Bronchial epithelial cell (primary cell): Measurements from ENCODE around the gene ATF3. TPM values are rescaled to one million over a fixed set of nuclear protein-coding genes. Genes with fewer than 3 reads are reported as not detected.
"Not testable (repeated sequence)": the region's sequence is repeated elsewhere in the genome, so short reads cannot be mapped to it uniquely, and the experiment has no call there.

ENCODE experiments used
- DNase-seq: peaks from one replicate; pipeline ENCODE4 v3.0.0-alpha.2; 2010; ENCODE audit warnings: low read depth
- FAIRE-seq: peaks from 2 replicates; lab custom pipeline; 2011; peaks lifted over from hg19 to GRCh38; lab: Jason Lieb, UNC
- H3K27me3 ChIP-seq: 2 replicates; pipeline ENCODE4 v1.5.1; 2011; ENCODE audit warnings: low read length; ENCODE audit not compliant: control insufficient read depth, insufficient read depth
- H3K36me3 ChIP-seq: 2 replicates; pipeline ENCODE4 v1.5.1; 2011; ENCODE audit warnings: low read length; ENCODE audit not compliant: control insufficient read depth, insufficient read depth
- H3K4me3 ChIP-seq: 2 replicates; pipeline ENCODE4 v1.5.1; 2011; ENCODE audit warnings: mild to moderate bottlenecking, low read depth, low read length, control low read depth
- total RNA-seq: library from RNA; depleted of rRNA; stranded (reverse); fragments of >200 nt; gene quantifications from 2 replicates; pipeline ENCODE4 v1.2.1, GENCODE V29; 2014
- TF ChIP-seq, protein P1 (sequence below): IDR thresholded peaks from 2 replicates; pipeline ENCODE4 v1.5.1; 2011; ENCODE audit warnings: mild to moderate bottlenecking, moderate library complexity, low read length, control low read depth, inconsistent platforms; ENCODE audit not compliant: insufficient read depth, severe bottlenecking

The ATF3 gene
- total RNA-seq, 1 donor from 2014 or later, result 19.2 TPM

DNA sequence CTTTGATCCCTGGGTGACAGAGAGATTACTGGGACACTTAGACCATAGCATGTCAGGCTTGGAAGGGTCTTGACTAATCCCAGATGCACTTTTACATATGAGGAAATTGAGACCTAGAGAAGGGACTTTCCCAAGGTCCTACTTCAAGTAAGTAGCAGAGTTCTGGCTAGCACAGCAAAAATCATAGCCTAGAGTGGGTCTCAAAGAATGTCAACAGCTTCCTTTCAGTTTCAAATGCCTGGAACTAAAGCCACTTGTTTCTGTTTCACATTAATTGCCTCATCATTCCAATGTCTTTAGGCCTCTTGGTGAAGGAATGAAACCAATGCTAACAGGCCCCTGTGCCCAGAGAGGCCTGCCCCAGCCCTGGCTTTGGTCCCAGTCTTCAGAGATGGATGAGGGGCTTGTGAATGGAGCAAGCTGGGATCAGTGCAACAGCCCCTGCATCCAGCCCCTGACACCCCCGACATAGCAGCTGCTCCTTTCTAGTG is 26.6 kb downstream of the ATF3 start:
- TF ChIP-seq, protein P1, sequence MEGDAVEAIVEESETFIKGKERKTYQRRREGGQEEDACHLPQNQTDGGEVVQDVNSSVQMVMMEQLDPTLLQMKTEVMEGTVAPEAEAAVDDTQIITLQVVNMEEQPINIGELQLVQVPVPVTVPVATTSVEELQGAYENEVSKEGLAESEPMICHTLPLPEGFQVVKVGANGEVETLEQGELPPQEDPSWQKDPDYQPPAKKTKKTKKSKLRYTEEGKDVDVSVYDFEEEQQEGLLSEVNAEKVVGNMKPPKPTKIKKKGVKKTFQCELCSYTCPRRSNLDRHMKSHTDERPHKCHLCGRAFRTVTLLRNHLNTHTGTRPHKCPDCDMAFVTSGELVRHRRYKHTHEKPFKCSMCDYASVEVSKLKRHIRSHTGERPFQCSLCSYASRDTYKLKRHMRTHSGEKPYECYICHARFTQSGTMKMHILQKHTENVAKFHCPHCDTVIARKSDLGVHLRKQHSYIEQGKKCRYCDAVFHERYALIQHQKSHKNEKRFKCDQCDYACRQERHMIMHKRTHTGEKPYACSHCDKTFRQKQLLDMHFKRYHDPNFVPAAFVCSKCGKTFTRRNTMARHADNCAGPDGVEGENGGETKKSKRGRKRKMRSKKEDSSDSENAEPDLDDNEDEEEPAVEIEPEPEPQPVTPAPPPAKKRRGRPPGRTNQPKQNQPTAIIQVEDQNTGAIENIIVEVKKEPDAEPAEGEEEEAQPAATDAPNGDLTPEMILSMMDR, result no peak
- Histone ChIP-seq H3K36me3 (no peaks in the 10 kb centered on the region), H3K27me3 (peaks cover 8% of the 10 kb centered on the region), H3K4me3 (no peak overlapping the region)
- FAIRE-seq, result no peak
- no peak for DNase-seq

DNA sequence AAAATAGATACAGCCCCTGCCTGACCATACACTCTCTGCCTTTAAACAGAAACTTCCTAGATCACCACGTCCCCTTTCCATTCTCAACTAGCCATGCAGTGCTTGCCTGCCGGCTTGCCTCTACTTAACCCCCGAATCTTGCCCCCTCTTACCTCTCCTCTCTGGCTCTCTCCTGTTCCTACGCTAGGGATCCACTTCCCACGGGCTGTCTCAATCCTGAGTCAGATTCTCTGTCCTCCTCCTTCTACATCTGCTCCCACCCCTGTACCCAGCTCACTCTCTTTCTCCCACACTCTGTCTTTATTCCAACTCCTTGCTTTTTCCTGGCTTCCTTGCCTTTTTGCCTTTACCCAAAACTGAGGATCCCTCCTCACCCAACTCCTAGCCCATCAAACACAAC is 29.3 kb downstream of the ATF3 start:
- Histone ChIP-seq H3K36me3 (no peaks in the 10 kb centered on the region), H3K27me3 (peaks cover 6% of the 10 kb centered on the region), H3K4me3 (no peak overlapping the region)
- no peak for DNase-seq
- FAIRE-seq, result no peak
- TF ChIP-seq, protein P1, result no peak

GRCh38 chr1:212638492-212639151 is 30.1 kb downstream of the ATF3 start:
- DNase-seq (no peak), FAIRE-seq (no peak)
- Histone ChIP-seq H3K4me3 (no peak overlapping the region), H3K36me3 (no peaks in the 10 kb centered on the region), H3K27me3 (peaks cover 6% of the 10 kb centered on the region)
- TF ChIP-seq, protein P1, result no peak

DNA sequence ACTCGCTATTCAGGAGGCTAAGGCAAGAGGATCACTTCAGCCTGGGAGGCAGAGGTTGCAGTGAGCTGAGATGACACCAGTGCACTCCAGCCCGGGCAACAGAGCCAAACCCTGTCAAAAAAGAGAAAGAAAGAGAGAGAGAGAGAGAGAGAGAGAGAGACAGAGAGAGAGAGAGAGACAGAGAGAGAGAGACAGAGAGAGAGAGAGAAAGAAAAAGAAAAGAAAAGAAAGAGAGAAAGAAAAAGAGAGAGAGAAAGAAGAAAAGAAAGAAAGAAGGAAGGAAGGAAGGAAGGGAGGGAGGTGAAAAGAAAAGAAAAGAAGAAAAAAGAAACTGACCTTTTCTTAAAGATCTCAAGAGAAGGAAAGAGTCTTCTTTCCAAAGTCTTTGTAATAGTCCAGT is 31.0 kb downstream of the ATF3 start:
- not testable (repeated sequence) for H3K27me3 ChIP-seq, DNase-seq, H3K36me3 ChIP-seq, FAIRE-seq, H3K4me3 ChIP-seq

DNA sequence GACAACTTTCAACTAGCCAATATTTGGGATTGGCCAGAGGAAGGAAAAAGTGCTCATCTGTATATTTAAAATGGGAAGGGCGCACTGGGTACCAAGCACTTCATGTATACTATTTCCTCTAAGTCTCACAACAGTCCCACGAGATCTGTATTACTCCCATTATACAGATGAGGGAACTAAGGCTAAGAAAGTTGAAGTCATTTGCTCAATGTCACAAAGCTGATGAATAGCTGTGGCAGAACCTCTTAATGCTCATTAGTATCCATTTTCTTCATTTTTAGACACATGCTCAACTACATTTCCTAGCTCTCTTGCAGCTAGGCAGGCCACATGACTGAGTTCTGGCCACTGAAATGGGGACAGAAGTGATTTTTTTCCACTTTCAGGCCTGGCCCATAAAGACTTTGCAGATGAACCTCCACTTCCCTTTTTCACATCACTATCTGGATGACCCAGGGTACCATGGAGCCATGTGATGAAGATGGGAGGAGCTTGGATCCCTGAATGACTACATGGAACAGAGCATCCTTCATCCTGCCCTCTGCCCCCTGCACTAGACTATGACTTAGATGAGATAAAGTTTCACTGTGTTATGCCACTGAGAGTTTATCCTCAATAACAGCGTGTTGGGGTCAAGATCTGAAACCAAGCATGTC is 31.8 kb downstream of the ATF3 start:
- DNase-seq, result no peak
- Histone ChIP-seq H3K4me3 (no peak overlapping the region), H3K36me3 (no peaks in the 10 kb centered on the region), H3K27me3 (peaks cover 6% of the 10 kb centered on the region)
- TF ChIP-seq, protein P1, result no peak
- no peak for FAIRE-seq

DNA sequence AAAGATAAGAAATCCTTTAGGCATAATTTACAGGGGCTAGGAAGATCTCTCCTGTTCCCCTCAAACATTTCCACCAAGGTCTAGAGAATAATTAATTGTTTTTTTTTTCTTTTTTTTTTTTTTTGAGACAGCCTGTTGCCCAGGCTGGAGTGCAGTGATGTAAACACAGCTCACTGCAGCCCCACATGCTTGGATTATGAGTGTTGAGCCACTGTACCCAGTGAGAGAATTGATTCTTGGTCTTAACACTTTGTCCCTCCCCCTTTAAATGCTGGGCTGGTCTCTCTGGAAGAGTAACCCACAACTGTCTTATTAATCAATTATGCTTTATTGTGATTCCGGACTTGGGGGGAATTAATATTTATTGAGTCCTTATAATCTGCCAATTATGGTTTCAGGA is 33.4 kb downstream of the ATF3 start:
- FAIRE-seq (no peak), DNase-seq (no peak)
- Histone ChIP-seq H3K27me3 (peaks cover 8% of the 10 kb centered on the region), H3K4me3 (no peak overlapping the region), H3K36me3 (no peaks in the 10 kb centered on the region)
- TF ChIP-seq, protein P1, result no peak
